ENCODE results near the gene MYL1.

DNA sequence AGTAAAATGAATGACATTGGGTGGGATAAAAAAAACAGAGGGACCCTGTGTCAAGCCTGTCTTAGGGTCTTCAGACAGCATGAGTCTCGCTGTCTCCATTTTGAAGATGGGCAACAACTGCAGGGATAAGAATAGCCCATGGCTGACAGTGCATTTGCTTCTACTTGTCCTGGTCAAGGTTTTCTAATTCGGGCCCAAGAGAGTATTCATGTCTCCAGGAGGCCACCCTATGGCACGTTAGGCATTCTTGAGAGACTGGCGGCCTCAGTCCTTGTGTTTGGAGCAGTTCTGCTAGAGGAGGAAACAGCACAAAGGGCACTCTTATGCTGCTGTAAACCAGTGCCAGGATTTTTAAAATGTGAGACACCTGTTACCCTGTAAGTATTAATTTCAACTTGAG lies 9.5 kb upstream of the MYL1 start:
- TF ChIP-seq, protein P1, sequence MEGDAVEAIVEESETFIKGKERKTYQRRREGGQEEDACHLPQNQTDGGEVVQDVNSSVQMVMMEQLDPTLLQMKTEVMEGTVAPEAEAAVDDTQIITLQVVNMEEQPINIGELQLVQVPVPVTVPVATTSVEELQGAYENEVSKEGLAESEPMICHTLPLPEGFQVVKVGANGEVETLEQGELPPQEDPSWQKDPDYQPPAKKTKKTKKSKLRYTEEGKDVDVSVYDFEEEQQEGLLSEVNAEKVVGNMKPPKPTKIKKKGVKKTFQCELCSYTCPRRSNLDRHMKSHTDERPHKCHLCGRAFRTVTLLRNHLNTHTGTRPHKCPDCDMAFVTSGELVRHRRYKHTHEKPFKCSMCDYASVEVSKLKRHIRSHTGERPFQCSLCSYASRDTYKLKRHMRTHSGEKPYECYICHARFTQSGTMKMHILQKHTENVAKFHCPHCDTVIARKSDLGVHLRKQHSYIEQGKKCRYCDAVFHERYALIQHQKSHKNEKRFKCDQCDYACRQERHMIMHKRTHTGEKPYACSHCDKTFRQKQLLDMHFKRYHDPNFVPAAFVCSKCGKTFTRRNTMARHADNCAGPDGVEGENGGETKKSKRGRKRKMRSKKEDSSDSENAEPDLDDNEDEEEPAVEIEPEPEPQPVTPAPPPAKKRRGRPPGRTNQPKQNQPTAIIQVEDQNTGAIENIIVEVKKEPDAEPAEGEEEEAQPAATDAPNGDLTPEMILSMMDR (IDR thresholded peaks at IDR 0.05): no peak
- no peak for TF ChIP-seq EZH2 (IDR thresholded peaks at IDR 0.05; ENCODE audit: borderline replicate concordance, insufficient read depth, low read depth, low read length, poor library complexity, severe bottlenecking)

All from B cell (primary cell).